ENCODE measurements around the gene FGGY.

DNA sequence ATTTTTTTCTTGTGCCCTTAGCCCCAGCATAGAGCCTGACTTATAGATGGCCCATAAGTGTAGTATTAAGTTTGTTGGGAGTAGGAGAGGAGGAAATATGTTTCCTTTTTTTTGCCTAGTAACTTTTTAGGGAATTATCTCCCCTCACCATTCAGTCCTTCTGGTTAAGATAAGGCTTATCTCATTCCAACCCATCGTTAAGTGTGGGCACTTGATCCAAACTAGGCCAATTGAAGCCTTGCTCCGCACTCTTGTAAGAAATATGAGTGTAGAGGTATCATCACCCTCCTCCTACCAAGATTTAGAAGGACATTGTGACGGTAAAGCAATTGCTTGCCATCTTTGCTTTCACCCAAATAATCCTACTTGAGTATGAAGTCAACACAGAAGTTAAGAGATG, 8.8 kb upstream of the FGGY start:
- no peak for TF ChIP-seq CTCF (IDR thresholded peaks at IDR 0.05; ENCODE audit: extremely low read depth in 1 of 2, insufficient read depth in 1 of 2, low read depth in 1 of 2, low read length in 2 of 2)
- no peak for TF ChIP-seq POLR2AphosphoS5 (IDR thresholded peaks at IDR 0.05; ENCODE audit: insufficient read depth, low read depth, low read length)
- no peak for TF ChIP-seq MYC (IDR thresholded peaks at IDR 0.05; ENCODE audit: low read depth, low read length)
- TF ChIP-seq POLR2A (IDR thresholded peaks at IDR 0.05; ENCODE audit: low read depth, low read length) = no peak
- TF ChIP-seq EZH2 (IDR thresholded peaks at IDR 0.05; ENCODE audit: borderline replicate concordance, low read depth, low read length, severe bottlenecking) = no peak
- no peak for TF ChIP-seq JUN (IDR thresholded peaks at IDR 0.05; ENCODE audit: borderline replicate concordance, insufficient read depth, insufficient read length, low read depth)
- no peak for TF ChIP-seq GATA2 (IDR thresholded peaks at IDR 0.05; ENCODE audit: insufficient read depth, insufficient read length, low read depth, low read length)
- TF ChIP-seq FOS (IDR thresholded peaks at IDR 0.05; ENCODE audit: borderline replicate concordance, insufficient read depth, low read length) = no peak
- TF ChIP-seq MAX (IDR thresholded peaks at IDR 0.05; ENCODE audit: insufficient read depth, insufficient read length) = no peak

Data from endothelial cell of umbilical vein (primary cell).